ENCODE measurements around the gene TRPV3. TPM values are rescaled to one million over a fixed set of nuclear protein-coding genes. Genes with fewer than 3 reads are reported as not detected.

The TRPV3 gene
- total and polyA plus RNA-seq, 2 of the 8 experiments (the other 6 are each of a cell fraction or from before 2014, with no cell fraction given), result 0.56 to 1.0 TPM

DNA sequence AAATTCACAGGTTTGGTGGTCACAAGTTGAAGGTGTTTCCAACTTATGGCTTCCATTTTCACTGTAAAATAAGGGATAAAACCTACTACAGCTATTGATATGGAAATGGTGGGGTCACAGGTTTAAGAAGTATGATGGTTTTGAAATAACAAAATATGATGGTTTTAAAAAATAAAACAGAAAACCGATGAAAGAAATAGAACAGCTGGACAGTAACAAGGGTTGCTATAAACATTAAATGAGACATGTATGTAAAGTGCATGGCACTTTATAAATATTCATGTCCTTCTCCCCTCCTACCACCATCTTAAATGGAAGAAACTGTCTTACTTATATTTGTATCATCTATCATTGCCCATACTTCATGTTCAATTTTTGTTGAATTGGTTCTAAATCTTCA is 50.5 kb downstream of the TRPV3 start:
- no peak overlapping the region for H3K56ac ChIP-seq (replicated peaks; ENCODE audit: insufficient read length, low read depth, low read length)
- CTCF ChIA-PET (ENCODE audit: partially characterized antibody), result no interaction called here
- TF ChIP-seq SP1 (IDR thresholded peaks at IDR 0.05; ENCODE audit: low read depth, low read length) (no peak), SAP30 (IDR thresholded peaks at IDR 0.05; ENCODE audit: insufficient read depth, insufficient replicate concordance, low read length) (no peak), KDM5A (IDR thresholded peaks at IDR 0.05; ENCODE audit: low read length) (no peak), EGR1 (IDR thresholded peaks at IDR 0.05; ENCODE audit: borderline replicate concordance, low read depth, low read length) (no peak), KDM1A (IDR thresholded peaks at IDR 0.05; ENCODE audit: borderline replicate concordance, low read length) (no peak), POU5F1 (IDR thresholded peaks at IDR 0.05; ENCODE audit: low read depth, low read length) (no peak), JUND (IDR thresholded peaks at IDR 0.05; ENCODE audit: low read length) (no peak), FOSL1 (IDR thresholded peaks at IDR 0.05; ENCODE audit: insufficient read depth, low read depth, low read length) (no peak), CEBPB (IDR thresholded peaks at IDR 0.05; ENCODE audit: low read depth, low read length) (no peak), RXRA (IDR thresholded peaks at IDR 0.05; ENCODE audit: insufficient read depth, low read depth, low read length) (no peak), SIRT6 (IDR thresholded peaks at IDR 0.05; ENCODE audit: low read length) (no peak), EZH2 (IDR thresholded peaks at IDR 0.05; ENCODE audit: low read depth, low read length, severe bottlenecking) (no peak), POLR2AphosphoS5 (IDR thresholded peaks at IDR 0.05; ENCODE audit: low read depth, low read length) (no peak), CBX5 (IDR thresholded peaks at IDR 0.05; ENCODE audit: low read depth, low read length) (no peak)
- TF ChIP-seq, protein P1, sequence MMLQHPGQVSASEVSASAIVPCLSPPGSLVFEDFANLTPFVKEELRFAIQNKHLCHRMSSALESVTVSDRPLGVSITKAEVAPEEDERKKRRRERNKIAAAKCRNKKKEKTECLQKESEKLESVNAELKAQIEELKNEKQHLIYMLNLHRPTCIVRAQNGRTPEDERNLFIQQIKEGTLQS (IDR thresholded peaks at IDR 0.05; ENCODE audit: insufficient read depth, low read depth, low read length), result no peak

More for the DNA sequence above, 50.5 kb downstream of the TRPV3 start:
- H3K27ac ChIP-seq (ENCODE audit: low read depth, low read length), result no peak overlapping the region
- POLR2A ChIA-PET (ENCODE audit: partially characterized antibody), result no interaction called here
- no peaks in the 10 kb centered on the region for H3K9me3 ChIP-seq (ENCODE audit: insufficient read depth in 2 of 2, low read depth in 1 of 2, low read length in 1 of 2)
- H3K27me3 ChIP-seq (replicated peaks in 1 of 4; ENCODE audit: control insufficient read depth in 3 of 4, extremely low read depth in 1 of 4, insufficient read depth in 3 of 4, low read length in 3 of 4), result no peaks in the 10 kb centered on the region; a peak in 2 of 7 replicates
- H3K14ac ChIP-seq (ENCODE audit: insufficient read length), result no peak overlapping the region
- no peak for DNase-seq (ENCODE audit: low read depth in 1 of 2, low spot score in 2 of 2)
- WGBS, 2 experiments (ENCODE audit: extremely low coverage in 1 of 2, insufficient coverage in 1 of 2, insufficient read length in 1 of 2, insufficient replicate concordance in 2 of 2, low coverage in 1 of 2, low lambda C conversion rate in 2 of 2, missing lambda C conversion rate in 1 of 2), result 89% methylated on average over 1 of the region's 1 CpG; no CpG with 5 or more reads in 1 of the 2 experiments
- H2AK5ac ChIP-seq (ENCODE audit: low read depth, low read length), result no peak overlapping the region
- H3K4me3 ChIP-seq (ENCODE audit: extremely low read depth in 1 of 4, insufficient read depth in 2 of 4, low read depth in 3 of 4, low read length in 4 of 4), result no peak overlapping the region
- H3K23ac ChIP-seq (ENCODE audit: insufficient read length), result no peak overlapping the region
- H3K4me2 ChIP-seq (ENCODE audit: insufficient read depth in 1 of 2, low read depth in 2 of 2, low read length in 2 of 2), result no peak overlapping the region
- H2BK5ac ChIP-seq (ENCODE audit: low read depth, low read length), result no peak overlapping the region
- H3K4ac ChIP-seq (replicated peaks; ENCODE audit: insufficient read length, low read depth, low read length), result no peak overlapping the region
- no peaks in the 10 kb centered on the region for H3K79me2 ChIP-seq (ENCODE audit: control insufficient read depth in 1 of 2, insufficient read depth in 2 of 2, low read length in 2 of 2)
- no peak overlapping the region for H4K5ac ChIP-seq (ENCODE audit: insufficient read length, low read depth, low read length)
- H3K36me3 ChIP-seq (ENCODE audit: control insufficient read depth in 2 of 4, insufficient read depth in 4 of 4, low read length in 3 of 4), result no peaks in the 10 kb centered on the region
- FAIRE-seq, result no peak
- H3K79me1 ChIP-seq (ENCODE audit: low read depth, low read length), result no peaks in the 10 kb centered on the region
- no peaks in the 10 kb centered on the region for H4K20me1 ChIP-seq (replicated peaks in 1 of 2; ENCODE audit: control insufficient read depth in 1 of 2, insufficient read depth in 2 of 2, low read length in 2 of 2)
- H3K9ac ChIP-seq (replicated peaks in 1 of 4; ENCODE audit: extremely low read depth in 1 of 4, low read depth in 3 of 4, low read length in 3 of 4), result no peak overlapping the region
- no peak overlapping the region for H4K8ac ChIP-seq (ENCODE audit: extremely low read depth, insufficient read depth, low read length)
- no peak overlapping the region for H4K91ac ChIP-seq (replicated peaks; ENCODE audit: insufficient read length, low read length)
- H2AFZ ChIP-seq (ENCODE audit: low read length), result no peak overlapping the region
- H2BK12ac ChIP-seq (ENCODE audit: low read depth, low read length), result no peak overlapping the region
- peaks cover 5 to 9% (median 6%) of the 10 kb centered on the region in 4 experiments; a peak in 6 of 7 replicates for H3K4me1 ChIP-seq (replicated peaks in 1 of 4; ENCODE audit: control insufficient read depth in 3 of 4, insufficient read depth in 4 of 4, low read length in 3 of 4)
- H2BK20ac ChIP-seq (ENCODE audit: low read length), result no peak overlapping the region
- H3K23me2 ChIP-seq (ENCODE audit: low read depth, low read length), result no peaks in the 10 kb centered on the region
- H2BK15ac ChIP-seq (ENCODE audit: low read length), result no peak overlapping the region
- no peak overlapping the region for H2BK120ac ChIP-seq (replicated peaks; ENCODE audit: low read depth, low read length)
- no peak overlapping the region for H3K18ac ChIP-seq (ENCODE audit: extremely low read depth, low read length)

Measured in H1 (cell line).